Measurements from ENCODE around the gene NFIL3.

- TF ChIP-seq CTCF (IDR thresholded peaks at IDR 0.05) (no peak), POLR2A (IDR thresholded peaks at IDR 0.05; ENCODE audit: low read depth) (no peak), POLR2AphosphoS5 (IDR thresholded peaks at IDR 0.05) (no peak)
Measured at GRCh38 chr9:91395553-91396471, 27.8 kb downstream of the NFIL3 start.

Data from esophagus muscularis mucosa (tissue), 3 donors.